Ammon's horn (tissue), 1 donor: ENCODE data around the gene PRDM16.

ENCODE experiments used
- DNase-seq: peaks from one replicate; pipeline ENCODE4 v3.0.0-alpha.2; 2016; ENCODE audit warnings: low spot score

PRDM16 gene

GRCh38 chr1:3463408-3463863 is 394.4 kb downstream of the PRDM16 start:
- no peak for DNase-seq

GRCh38 chr1:3463891-3464648 is 395.1 kb downstream of the PRDM16 start:
- DNase-seq: no peak

- DNase-seq: no peak
These were observed 395.6 kb downstream of the PRDM16 start for GRCh38 chr1:3464649-3465025.

GRCh38 chr1:3465091-3465934 is 396.3 kb downstream of the PRDM16 start:
- DNase-seq: no peak

GRCh38 chr1:3465935-3466321 is 396.9 kb downstream of the PRDM16 start:
- no peak for DNase-seq

- no peak for DNase-seq
These were observed 397.5 kb downstream of the PRDM16 start for GRCh38 chr1:3466366-3467075.

- no peak for DNase-seq
These were observed 398.4 kb downstream of the PRDM16 start for GRCh38 chr1:3467096-3468036.

GRCh38 chr1:3468236-3469103 is 399.5 kb downstream of the PRDM16 start:
- no peak for DNase-seq

- no peak for DNase-seq
These were observed 400.3 kb downstream of the PRDM16 start for GRCh38 chr1:3469104-3469848.

GRCh38 chr1:3469849-3470649 is 401.0 kb downstream of the PRDM16 start:
- DNase-seq: no peak

GRCh38 chr1:3470650-3471355 is 401.8 kb downstream of the PRDM16 start:
- DNase-seq: no peak

GRCh38 chr1:3471356-3472087 is 402.5 kb downstream of the PRDM16 start:
- DNase-seq: peak; percentile 35

GRCh38 chr1:3472088-3472850 is 403.3 kb downstream of the PRDM16 start:
- DNase-seq: no peak

GRCh38 chr1:3472906-3473305 is 403.9 kb downstream of the PRDM16 start:
- DNase-seq: no peak

- no peak for DNase-seq
These were observed 404.4 kb downstream of the PRDM16 start for GRCh38 chr1:3473381-3473844.

GRCh38 chr1:3474016-3474415 is 405.0 kb downstream of the PRDM16 start:
- DNase-seq: no peak

GRCh38 chr1:3474421-3474820 is 405.4 kb downstream of the PRDM16 start:
- no peak for DNase-seq
